Common myeloid progenitor, CD34-positive (primary cell): Measurements from ENCODE around the gene ACER2. TPM values are rescaled to one million over a fixed set of nuclear protein-coding genes. Genes with fewer than 3 reads are reported as not detected.

ENCODE experiments used
- CTCF ChIA-PET: fragments of 350-600 bp; sonication (Branson Sonifier 250); formaldehyde crosslinking; loops from one replicate; lab custom pipeline; 2021; ENCODE audit warnings: antibody characterized with exemption; lab: Charles Lee
- POLR2A ChIA-PET: fragments of 350-600 bp; sonication (Branson Sonifier 250); formaldehyde crosslinking; loops from one replicate; lab custom pipeline; 2021; ENCODE audit warnings: antibody characterized with exemption; lab: Charles Lee
- DNase-seq, 3 donors: peaks; one replicate each; pipeline versions ENCODE4 v3.0.0 to v3.0.0-alpha.2; 2013
- H3K27ac ChIP-seq, 2 experiments: 1 replicate in 1 of 2; 2 replicates in 1 of 2; pipeline ENCODE4 v1.7.0; 2013; ENCODE audit warnings: inconsistent platforms in 2 of 2, low read length in 2 of 2, mild to moderate bottlenecking in 2 of 2, low read depth in 1 of 2, moderate library complexity in 1 of 2; ENCODE audit not compliant: severe bottlenecking in 2 of 2, insufficient read depth in 1 of 2, poor library complexity in 1 of 2
- H3K27me3 ChIP-seq, 5 experiments: replicated peaks in 2 of 5; 1 replicate in 3 of 5; 2 replicates in 2 of 5; pipeline versions ENCODE4 v1.6.1 to v1.7.0; 2013; ENCODE audit warnings: low read length in 4 of 5, mild to moderate bottlenecking in 2 of 5, moderate library complexity in 2 of 5, inconsistent platforms in 1 of 5; ENCODE audit not compliant: insufficient read depth in 5 of 5, control insufficient read depth in 4 of 5
- H3K36me3 ChIP-seq, 4 experiments: 1 replicate in 2 of 4; 2 replicates in 2 of 4; pipeline versions ENCODE4 v1.6.1 to v1.7.0; 2013; ENCODE audit warnings: low read length in 3 of 4, control low read depth in 1 of 4, mild to moderate bottlenecking in 1 of 4; ENCODE audit not compliant: control insufficient read depth in 4 of 4, insufficient read depth in 4 of 4
- H3K4me1 ChIP-seq, 4 experiments: 1 replicate in 3 of 4; 2 replicates in 1 of 4; pipeline versions ENCODE4 v1.6.1 to v1.7.1; 2013; ENCODE audit warnings: low read length in 3 of 4, mild to moderate bottlenecking in 3 of 4, control low read depth in 1 of 4, inconsistent platforms in 1 of 4, moderate library complexity in 1 of 4; ENCODE audit not compliant: control insufficient read depth in 4 of 4, insufficient read depth in 4 of 4; ENCODE audit errors: control extremely low read depth in 1 of 4
- H3K4me3 ChIP-seq, 7 experiments: 1 replicate in 4 of 7; 2 replicates in 3 of 7; pipeline versions ENCODE4 v1.5.1 to v1.7.0; 2013; ENCODE audit warnings: mild to moderate bottlenecking in 7 of 7, low read length in 6 of 7, moderate library complexity in 6 of 7, inconsistent platforms in 2 of 7, low read depth in 2 of 7, control low read depth in 1 of 7; ENCODE audit not compliant: insufficient read depth in 4 of 7, control insufficient read depth in 1 of 7; ENCODE audit errors: extremely low read depth in 1 of 7
- H3K9me3 ChIP-seq, 5 experiments: 1 replicate in 4 of 5; 2 replicates in 1 of 5; pipeline versions ENCODE4 v1.6.1 to v1.7.1; 2013; ENCODE audit warnings: low read length in 4 of 5, mild to moderate bottlenecking in 2 of 5, inconsistent platforms in 1 of 5, low read depth in 1 of 5, moderate library complexity in 1 of 5; ENCODE audit not compliant: control insufficient read depth in 4 of 5, insufficient read depth in 2 of 5; ENCODE audit errors: control extremely low read depth in 1 of 5
- WGBS: methylation state at CpG from one replicate; pipeline ENCODE4 v1.1.5; 2013; ENCODE audit not compliant: insufficient coverage; 5-methylcytosine and 5-hydroxymethylcytosine counted together
- polyA plus RNA-seq: library from polyadenylated mRNA; unstranded; fragments of 120-200 nt; gene quantifications from one replicate; pipeline ENCODE4 v1.2.1, GENCODE V29; 2013

Gene ACER2
- 1.4 TPM for polyA plus RNA-seq

DNA sequence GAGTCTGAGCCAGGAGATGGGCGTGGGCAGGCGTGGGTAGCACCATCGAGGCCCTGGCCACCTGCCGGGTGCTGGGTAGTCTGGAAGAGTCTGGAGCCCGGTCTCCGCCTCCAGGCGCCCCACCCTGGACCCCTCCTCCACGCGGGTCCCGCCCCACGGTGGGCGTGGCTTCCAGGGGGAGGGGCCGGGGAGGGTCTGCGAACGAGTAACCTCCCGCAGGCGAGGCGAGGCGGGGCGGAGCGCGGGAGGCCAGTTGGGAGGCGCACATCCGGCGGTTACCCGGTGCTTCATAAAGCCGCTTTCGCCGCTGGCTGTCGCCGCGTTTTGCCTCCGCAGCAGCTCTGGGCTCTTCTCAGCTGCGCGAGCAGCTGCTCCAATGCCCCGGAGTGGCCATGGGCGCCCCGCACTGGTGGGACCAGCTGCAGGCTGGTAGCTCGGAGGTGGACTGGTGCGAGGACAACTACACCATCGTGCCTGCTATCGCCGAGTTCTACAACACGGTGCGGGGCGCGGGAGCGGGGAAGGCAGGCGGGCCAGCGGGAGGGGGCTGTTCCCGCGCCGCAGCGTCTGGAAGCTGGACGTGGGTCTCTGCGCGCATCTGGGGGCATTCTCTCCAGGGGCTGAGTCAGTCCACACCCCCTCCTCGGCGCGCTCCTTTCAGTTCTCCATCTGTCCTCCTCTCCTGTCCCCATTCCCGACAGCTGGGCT is at the start of gene ACER2:
TSS of gene ACER2 (plus strand) at position 317 of the 708 bp plus-strand sequence. CDS start at position 393, 76 bp downstream.
- peak; percentile 92 to 95 (median 94) for DNase-seq
- H3K27me3 ChIP-seq = no peaks in the 10 kb centered on the region
- H3K4me1 ChIP-seq = peaks cover 3 to 20% (median 19%) of the 10 kb centered on the region in 4 experiments
- peak within 1 kb of the TSS; percentile 68 to 97 (median 88) for H3K4me3 ChIP-seq
- ChIA-PET CTCF (interaction anchor here (0.9 to 2.3 kb wide), 2 partner anchors 44 to 48 kb away, joined by 3 to 10 read pairs; no protein-coding TSS in a partner anchor), POLR2A (interaction anchor here (0.6 to 0.8 kb wide), 2 partner anchors 13 to 29 kb away, joined by 3 read pairs; partner anchors contain the start of gene RPS6)
- peaks cover 0 to 6% (median 3%) of the 10 kb centered on the region in 5 experiments for H3K9me3 ChIP-seq
- H3K36me3 ChIP-seq = no peaks in the 10 kb centered on the region
- H3K27ac ChIP-seq = peak within 1 kb of the TSS in 1 of 2 experiments; percentile 56
- WGBS = under 1% methylated on average over 48 of the region's 61 CpGs

GRCh38 chr9:19369107-19369506 is 39.7 kb upstream of the ACER2 start:
- Histone ChIP-seq H3K4me3 (no peak overlapping the region), H3K27me3 (no peaks in the 10 kb centered on the region), H3K27ac (peak overlapping the region in 1 of 2 experiments; percentile 26), H3K9me3 (no peaks in the 10 kb centered on the region), H3K4me1 (peaks cover 0 to 6% (median under 1%) of the 10 kb centered on the region in 4 experiments), H3K36me3 (peaks cover 10 to 47% (median 20%) of the 10 kb centered on the region in 4 experiments)
- ChIA-PET CTCF (interaction anchor here (1.1 to 1.2 kb wide), 2 partner anchors 88 to 90 kb away, joined by 3 to 4 read pairs; no protein-coding TSS in a partner anchor), POLR2A (no interaction called here)
- WGBS = 67% methylated on average over 1 of the region's 2 CpGs
- DNase-seq = no peak

GRCh38 chr9:19371942-19372341 is 36.9 kb upstream of the ACER2 start:
- 79% methylated on average over 2 of the region's 5 CpGs for WGBS
- ChIA-PET CTCF (interaction anchor here (0.6 kb wide), 1 partner anchor 25 kb away, joined by 3 read pairs; no protein-coding TSS in a partner anchor), POLR2A (interaction anchor here (0.7 to 0.9 kb wide), 2 partner anchors 11 to 84 kb away, joined by 3 to 9 read pairs; no protein-coding TSS in a partner anchor)
- H3K27me3 ChIP-seq = no peaks in the 10 kb centered on the region
- DNase-seq = peak in 2 of 3 donors; percentile 34 to 39
- H3K4me1 ChIP-seq = peaks cover 0 to 7% (median 1%) of the 10 kb centered on the region in 4 experiments
- H3K27ac ChIP-seq = no peak overlapping the region
- H3K9me3 ChIP-seq = no peaks in the 10 kb centered on the region
- peaks cover 3 to 63% (median 39%) of the 10 kb centered on the region in 4 experiments for H3K36me3 ChIP-seq
- no peak overlapping the region for H3K4me3 ChIP-seq

DNA sequence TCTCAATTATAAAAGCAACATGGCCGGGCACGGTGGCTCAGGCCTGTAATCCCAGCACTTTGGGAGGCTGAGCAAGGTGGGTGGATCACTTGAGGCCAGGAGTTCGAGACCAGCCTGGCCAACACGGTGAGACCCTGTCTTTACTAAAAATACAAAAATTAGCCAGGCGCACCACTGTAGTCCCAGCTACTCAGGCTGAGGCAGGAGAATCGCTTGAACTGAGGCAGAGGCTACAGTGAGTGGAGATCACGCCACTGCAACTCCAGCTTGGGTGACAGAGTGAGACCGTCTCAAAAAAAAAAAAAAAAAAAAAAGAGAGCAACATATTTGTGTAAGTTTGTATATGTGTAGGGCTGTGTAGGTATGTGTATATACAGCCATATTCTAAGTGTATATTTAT is 36.2 kb upstream of the ACER2 start:
- no peak for DNase-seq
- ChIA-PET CTCF (no interaction called here), POLR2A (interaction anchor here (0.7 kb wide), 1 partner anchor 84 kb away, joined by 9 read pairs; no protein-coding TSS in a partner anchor)
- WGBS = 85% methylated on average over 5 of the region's 8 CpGs
- Histone ChIP-seq H3K36me3 (peaks cover 5 to 67% (median 45%) of the 10 kb centered on the region in 4 experiments), H3K4me3 (no peak overlapping the region), H3K27ac (no peak overlapping the region), H3K4me1 (peaks cover 0 to 14% (median 3%) of the 10 kb centered on the region in 4 experiments), H3K9me3 (no peaks in the 10 kb centered on the region), H3K27me3 (no peaks in the 10 kb centered on the region)

GRCh38 chr9:19373527-19373926 is 35.3 kb upstream of the ACER2 start:
- H3K4me1 ChIP-seq = peaks cover 7 to 23% (median 13%) of the 10 kb centered on the region in 4 experiments
- no peak overlapping the region for H3K4me3 ChIP-seq
- H3K27ac ChIP-seq = no peak overlapping the region
- H3K9me3 ChIP-seq = no peaks in the 10 kb centered on the region
- ChIA-PET POLR2A (no interaction called here), CTCF (no interaction called here)
- peaks cover 5 to 73% (median 51%) of the 10 kb centered on the region in 4 experiments for H3K36me3 ChIP-seq
- no peak for DNase-seq
- no peaks in the 10 kb centered on the region for H3K27me3 ChIP-seq

DNA sequence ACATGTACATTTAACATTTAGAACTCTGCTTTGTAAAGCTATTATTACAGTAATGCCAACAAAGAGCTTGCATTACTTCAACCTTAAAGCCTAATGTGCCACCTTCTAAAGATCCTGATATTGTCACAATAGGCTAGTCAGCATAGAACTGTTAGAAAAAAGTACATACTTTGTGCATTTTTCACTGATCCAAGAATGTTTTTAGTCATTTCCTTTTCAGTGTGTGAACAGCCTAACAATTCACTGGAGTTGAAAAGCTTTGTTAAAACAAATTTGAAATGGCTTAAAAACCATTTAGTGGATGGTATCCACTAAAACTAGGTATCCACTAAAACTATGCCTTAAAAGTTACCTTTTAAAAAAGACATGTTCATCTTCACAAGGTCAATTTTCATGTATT is 33.3 kb upstream of the ACER2 start:
- H3K27ac ChIP-seq = no peak overlapping the region
- POLR2A ChIA-PET = interaction anchor here (0.5 to 0.7 kb wide), 3 partner anchors 138 to 306 kb away, joined by 4 to 7 read pairs (median 6); no protein-coding TSS in a partner anchor
- no peak overlapping the region for H3K4me3 ChIP-seq
- CTCF ChIA-PET = interaction anchor here (1.0 kb wide), 2 partner anchors 11 to 82 kb away, joined by 3 to 4 read pairs; no protein-coding TSS in a partner anchor
- peaks cover 17 to 31% (median 22%) of the 10 kb centered on the region in 4 experiments for H3K4me1 ChIP-seq
- DNase-seq = no peak
- no peaks in the 10 kb centered on the region for H3K27me3 ChIP-seq
- no peaks in the 10 kb centered on the region for H3K9me3 ChIP-seq
- H3K36me3 ChIP-seq = peaks cover 5 to 77% (median 44%) of the 10 kb centered on the region in 4 experiments
